GM12872 (cell line): Measurements from ENCODE around the gene FRS2.

Experiments
- CTCF ChIP-seq: IDR thresholded peaks from 3 replicates; pipeline ENCODE4 v1.5.1; 2011; ENCODE audit warnings: low read depth, mild to moderate bottlenecking, low read length, moderate library complexity; ENCODE audit not compliant: insufficient read depth

The FRS2 gene

GRCh38 chr12:69610126-69610525 lies 139.9 kb downstream of the FRS2 start:
- TF ChIP-seq CTCF, result no peak

- no peak for TF ChIP-seq CTCF
These were observed 140.5 kb downstream of the FRS2 start, which contains the start of gene LRRC10 for GRCh38 chr12:69610729-69611128. Gene LRRC10, minus strand, starts transcription at chr12:69610907. Its CDS starts 69 bp downstream, at chr12:69610838.

GRCh38 chr12:69613351-69613750 lies 143.2 kb downstream of the FRS2 start:
- no peak for TF ChIP-seq CTCF

- no peak for TF ChIP-seq CTCF
These were observed 145.8 kb downstream of the FRS2 start for GRCh38 chr12:69616025-69616424.

GRCh38 chr12:69619050-69619449 lies 148.9 kb downstream of the FRS2 start:
- no peak for TF ChIP-seq CTCF

- TF ChIP-seq CTCF, result no peak
These were observed 149.9 kb downstream of the FRS2 start for GRCh38 chr12:69620077-69620476.

- TF ChIP-seq CTCF, result no peak
These were observed 150.7 kb downstream of the FRS2 start for GRCh38 chr12:69620921-69621320.

GRCh38 chr12:69621551-69621950 lies 151.4 kb downstream of the FRS2 start:
- TF ChIP-seq CTCF, result no peak
